ENCODE data around the gene NRARP. TPM values are rescaled to one million over a fixed set of nuclear protein-coding genes. Genes with fewer than 3 reads are reported as not detected.

Gene NRARP
- total RNA-seq, 2 experiments from 2014 or later: 6.9 to 8.9 TPM

DNA sequence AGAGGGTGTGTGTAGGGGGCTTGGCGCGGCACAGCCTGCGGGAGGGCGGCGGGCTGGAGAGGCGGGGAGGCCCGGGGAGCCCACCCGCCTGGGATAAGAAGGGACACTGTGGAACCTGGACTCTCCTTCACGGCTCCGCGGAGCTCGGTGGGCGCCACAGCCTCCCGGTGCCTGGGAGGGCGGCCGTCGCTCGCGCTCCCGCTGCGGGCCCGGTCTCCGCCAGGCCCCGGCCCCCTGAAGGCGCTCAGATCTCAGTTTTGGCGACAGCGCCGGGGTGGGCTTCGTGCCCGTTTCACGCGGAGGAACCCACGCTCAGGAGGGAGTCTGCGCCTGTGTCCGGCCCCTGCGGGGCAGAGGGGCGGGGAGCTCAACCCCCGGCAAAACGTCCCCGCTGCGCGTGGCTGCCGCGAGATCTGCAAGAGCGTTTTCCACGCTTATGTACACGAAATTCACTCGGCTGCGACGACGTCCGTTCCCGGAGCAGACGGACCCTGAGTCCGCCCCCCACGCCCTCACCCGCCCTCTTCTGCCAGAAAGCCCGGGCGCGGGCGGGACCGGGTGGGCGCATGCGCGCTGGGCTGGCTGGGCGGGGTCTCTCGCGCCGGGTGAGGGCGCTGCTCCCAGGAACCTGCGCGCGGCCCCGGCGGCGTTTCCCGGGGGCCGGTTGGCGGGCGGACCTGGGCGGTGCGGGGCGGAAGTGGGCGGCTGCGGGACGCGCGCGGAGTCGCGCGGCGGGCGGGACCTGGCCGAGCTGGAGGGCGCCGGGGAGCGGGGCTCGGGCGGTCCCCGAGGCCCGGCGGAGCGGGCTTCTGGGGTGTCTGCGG, 47.2 kb downstream of the NRARP start, which contains the start of gene NELFB:
TSS of gene NELFB (plus strand) at position 704 of the 824 bp plus-strand sequence.
- H3K9me3 ChIP-seq (ENCODE audit: low read length): no peaks in the 10 kb centered on the region
- no TSS peak for BruUV-seq (replicated peaks)
- H3K4me1 ChIP-seq (ENCODE audit: insufficient read depth, low read length, poor library complexity, severe bottlenecking): peaks cover 53% of the 10 kb centered on the region
- intact Hi-C loops (cut with micrococcal nuclease; ENCODE audit: unreplicated experiment): loop anchor here (1.0 kb wide), 1 partner anchor 14 kb away; the partner anchor contains the start of gene TUBB4B
- peak within 1 kb of the TSS; percentile 76 for H2AFZ ChIP-seq (ENCODE audit: low read length)
- peak; percentile 92 for DNase-seq (ENCODE audit: low spot score)
- H3K4me2 ChIP-seq (ENCODE audit: low read length): peak within 1 kb of the TSS; percentile 94
- H3K79me2 ChIP-seq (ENCODE audit: insufficient read depth, low read depth, low read length): peaks cover 24% of the 10 kb centered on the region
- peak within 1 kb of the TSS; percentile 62 for H3K27ac ChIP-seq (ENCODE audit: low read depth, low read length, poor library complexity, severe bottlenecking)
- CTCF ChIA-PET (ENCODE audit: unreplicated experiment): interaction anchor here (0.6 kb wide), 1 partner anchor 191 kb away, joined by 3 read pairs; no protein-coding TSS in a partner anchor
- TF ChIP-seq EZH2phosphoT487 (IDR thresholded peaks at IDR 0.05; ENCODE audit: borderline replicate concordance, low read depth, low read length): no peak
- TF ChIP-seq, protein P1, sequence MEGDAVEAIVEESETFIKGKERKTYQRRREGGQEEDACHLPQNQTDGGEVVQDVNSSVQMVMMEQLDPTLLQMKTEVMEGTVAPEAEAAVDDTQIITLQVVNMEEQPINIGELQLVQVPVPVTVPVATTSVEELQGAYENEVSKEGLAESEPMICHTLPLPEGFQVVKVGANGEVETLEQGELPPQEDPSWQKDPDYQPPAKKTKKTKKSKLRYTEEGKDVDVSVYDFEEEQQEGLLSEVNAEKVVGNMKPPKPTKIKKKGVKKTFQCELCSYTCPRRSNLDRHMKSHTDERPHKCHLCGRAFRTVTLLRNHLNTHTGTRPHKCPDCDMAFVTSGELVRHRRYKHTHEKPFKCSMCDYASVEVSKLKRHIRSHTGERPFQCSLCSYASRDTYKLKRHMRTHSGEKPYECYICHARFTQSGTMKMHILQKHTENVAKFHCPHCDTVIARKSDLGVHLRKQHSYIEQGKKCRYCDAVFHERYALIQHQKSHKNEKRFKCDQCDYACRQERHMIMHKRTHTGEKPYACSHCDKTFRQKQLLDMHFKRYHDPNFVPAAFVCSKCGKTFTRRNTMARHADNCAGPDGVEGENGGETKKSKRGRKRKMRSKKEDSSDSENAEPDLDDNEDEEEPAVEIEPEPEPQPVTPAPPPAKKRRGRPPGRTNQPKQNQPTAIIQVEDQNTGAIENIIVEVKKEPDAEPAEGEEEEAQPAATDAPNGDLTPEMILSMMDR (conservative IDR thresholded peaks at IDR 0.05; ENCODE audit: low read length): no peak
- POLR2A ChIA-PET: interaction anchor here (0.7 to 4.4 kb wide), 8 partner anchors 12 to 125 kb away, joined by 3 to 26 read pairs (median 6); partner anchors contain the start of gene TUBB4B
- H3K36me3 ChIP-seq (ENCODE audit: insufficient read depth, low read length): peaks cover 36% of the 10 kb centered on the region
- peaks cover 5% of the 10 kb centered on the region; the same call in 1 of the 2 replicates for H4K20me1 ChIP-seq (ENCODE audit: insufficient read depth, low read length)
- H3K4me3 ChIP-seq (ENCODE audit: low read depth, low read length, poor library complexity, severe bottlenecking): peak within 1 kb of the TSS; percentile 98
- H3K9me2 ChIP-seq (ENCODE audit: insufficient read depth, low read length): no peaks in the 10 kb centered on the region

DNA sequence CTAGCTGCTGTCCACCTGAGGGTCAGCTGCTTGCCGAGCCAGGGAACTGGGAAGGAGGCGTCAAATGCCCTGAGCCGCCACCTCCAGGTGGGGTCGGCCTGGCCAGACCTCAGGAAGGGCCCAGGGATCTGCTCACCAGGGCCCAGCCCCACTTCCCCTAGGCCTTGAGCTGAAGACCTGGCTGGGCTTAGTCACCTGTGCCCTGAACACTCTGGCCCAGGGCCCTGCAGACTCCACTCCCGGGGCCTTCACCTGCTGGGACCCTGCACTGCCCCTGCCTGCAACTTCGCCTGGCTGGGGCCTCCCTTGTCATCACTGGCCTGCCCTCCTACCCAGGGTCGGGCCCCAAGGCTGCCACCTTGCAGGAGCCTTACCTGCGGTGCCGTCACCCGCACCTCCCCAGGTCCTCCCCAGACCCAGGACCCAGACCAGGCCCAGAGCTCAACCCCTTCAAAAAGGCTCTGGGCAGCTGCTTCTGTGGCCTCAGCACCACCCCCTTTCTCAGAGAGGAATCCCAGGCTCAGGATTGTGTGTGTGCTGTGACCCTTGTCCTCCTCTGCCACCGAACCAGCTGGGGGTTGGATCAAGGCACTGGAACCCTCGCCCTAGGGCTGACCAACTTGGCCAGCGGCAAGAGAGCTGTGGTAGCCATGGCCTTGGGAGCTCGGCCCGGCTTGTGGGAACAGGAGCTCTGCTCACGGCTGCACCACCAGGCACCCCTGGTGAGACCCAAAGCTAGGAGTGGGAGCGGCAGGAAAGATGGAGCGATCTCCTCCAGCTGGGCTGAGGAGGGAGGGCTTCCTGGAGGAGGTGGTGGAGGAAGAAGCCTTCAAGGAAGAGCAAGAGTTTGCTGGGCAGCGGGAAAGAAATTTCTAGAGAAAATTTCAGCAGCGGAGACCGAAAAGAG, 48.1 kb downstream of the NRARP start:
- no TSS peak for BruUV-seq (replicated peaks)
- intact Hi-C loops (cut with micrococcal nuclease; ENCODE audit: unreplicated experiment): no loop called here
- H4K20me1 ChIP-seq (ENCODE audit: insufficient read depth, low read length): peaks cover 5% of the 10 kb centered on the region; the same call in 1 of the 2 replicates
- ChIA-PET CTCF (ENCODE audit: unreplicated experiment) (interaction anchor here (0.6 kb wide), 1 partner anchor 190 kb away, joined by 3 read pairs; no protein-coding TSS in a partner anchor), POLR2A (interaction anchor here (0.7 to 4.4 kb wide), 9 partner anchors 12 to 124 kb away, joined by 3 to 26 read pairs (median 4); partner anchors contain the start of gene TUBB4B)
- H3K4me1 ChIP-seq (ENCODE audit: insufficient read depth, low read length, poor library complexity, severe bottlenecking): peaks cover 53% of the 10 kb centered on the region
- H3K36me3 ChIP-seq (ENCODE audit: insufficient read depth, low read length): peaks cover 32% of the 10 kb centered on the region
- H3K9me3 ChIP-seq (ENCODE audit: low read length): no peaks in the 10 kb centered on the region
- peak overlapping the region; percentile 98 for H3K4me3 ChIP-seq (ENCODE audit: low read depth, low read length, poor library complexity, severe bottlenecking)
- H3K4me2 ChIP-seq (ENCODE audit: low read length): peak overlapping the region; percentile 94
- no peak for DNase-seq (ENCODE audit: low spot score)
- H2AFZ ChIP-seq (ENCODE audit: low read length): no peak overlapping the region; the same call in 1 of the 2 replicates
- TF ChIP-seq, protein P1 (conservative IDR thresholded peaks at IDR 0.05; ENCODE audit: low read length): no peak
- TF ChIP-seq EZH2phosphoT487 (IDR thresholded peaks at IDR 0.05; ENCODE audit: borderline replicate concordance, low read depth, low read length): no peak
- no peaks in the 10 kb centered on the region for H3K9me2 ChIP-seq (ENCODE audit: insufficient read depth, low read length)
- H3K79me2 ChIP-seq (ENCODE audit: insufficient read depth, low read depth, low read length): peaks cover 23% of the 10 kb centered on the region
- peak overlapping the region; percentile 58 for H3K27ac ChIP-seq (ENCODE audit: low read depth, low read length, poor library complexity, severe bottlenecking)
